HepG2 (cell line): ENCODE results near the gene SERTAD1. TPM values are rescaled to one million over a fixed set of nuclear protein-coding genes. Genes with fewer than 3 reads are reported as not detected.

Source experiments
- ARID2 ChIP-seq: sonication (generic); formaldehyde crosslinking; IDR thresholded peaks from 2 replicates; pipeline ENCODE4 v1.8.1; 2022; ENCODE audit warnings: mild to moderate bottlenecking, missing genetic modification reagents, borderline replicate concordance
- BHLHE40 ChIP-seq: IDR thresholded peaks from 2 replicates; pipeline ENCODE4 v1.6.1; 2011; ENCODE audit warnings: low read length, improper control_type of control experiment
- HMGXB3 ChIP-seq: sonication (generic); formaldehyde crosslinking; IDR thresholded peaks from 2 replicates; pipeline ENCODE4 v1.4.0; 2020; ENCODE audit warnings: missing genetic modification reagents, borderline replicate concordance
- MIER3 ChIP-seq: IDR thresholded peaks from 2 replicates; pipeline ENCODE4 v1.6.1; 2016; ENCODE audit warnings: missing compliant biosample characterization, borderline replicate concordance
- NR1H2 ChIP-seq: sonication (generic); formaldehyde crosslinking; IDR thresholded peaks from 2 replicates; pipeline ENCODE4 v1.8.1; 2022; ENCODE audit warnings: low read depth, missing genetic modification reagents, borderline replicate concordance
- RFX1 ChIP-seq: fragments of 450-650 bp; IDR thresholded peaks from 2 replicates; pipeline ENCODE4 v1.6.1; 2017
- RORA ChIP-seq: sonication (generic); formaldehyde crosslinking; IDR thresholded peaks from 2 replicates; pipeline ENCODE4 v1.5.0; 2020; ENCODE audit warnings: mild to moderate bottlenecking, missing genetic modification reagents, moderate library complexity
- SIN3A ChIP-seq: IDR thresholded peaks from 2 replicates; pipeline ENCODE4 v1.6.1; 2011; ENCODE audit warnings: low read depth, mild to moderate bottlenecking, control low read depth, low read length, borderline replicate concordance
- SOX6 ChIP-seq, 2 experiments: fragments of 450-650 bp in 1 of 2; sonication (generic) in 1 of 2; formaldehyde crosslinking in 1 of 2; IDR thresholded peaks; 2 replicates each; pipeline versions ENCODE4 v1.4.0 to v1.6.1; 2017 to 2020; ENCODE audit warnings: antibody characterized with exemption in 1 of 2, mild to moderate bottlenecking in 1 of 2, missing genetic modification reagents in 1 of 2
- ZNF562 ChIP-seq: sonication (generic); formaldehyde crosslinking; IDR thresholded peaks from 2 replicates; pipeline ENCODE4 v1.8.0; 2022; ENCODE audit warnings: missing genetic modification reagents, borderline replicate concordance
- polyA plus RNA-seq, 8 experiments: library from polyadenylated mRNA; depleted of rRNA in 3 of 8; stranded (reverse) in 7 of 8; unstranded in 1 of 8; fragments of >200 nt; fragmentation: Illumina TruSeq in 4 of 8; extraction: Trizol in 4 of 8; gene quantifications; 2 replicates each; pipeline versions ENCODE4 v1.2.1 to v1.2.3, GENCODE V29; 2011 to 2016; ENCODE audit warnings: low read depth in 4 of 8, missing spikeins in 1 of 8, mixed read lengths in 1 of 8; ENCODE audit not compliant: insufficient read depth in 1 of 8
- total RNA-seq, 5 experiments: library from RNA; depleted of rRNA; stranded (reverse); fragments of >200 nt; fragmentation: Illumina TruSeq; extraction: Trizol; gene quantifications; 2 replicates each; pipeline ENCODE4 v1.2.3, GENCODE V29; 2016; ENCODE audit warnings: low read depth in 1 of 5

Gene SERTAD1
- total and polyA plus RNA-seq, 2 of the 13 experiments (the other 11 are each of a cell fraction or from before 2014, with no cell fraction given), result 4.3 to 4.5 TPM

- 0 out of 2 replicates have a peak, but pooled peaks have one; percentile 0 for TF ChIP-seq MIER3
- TF ChIP-seq RORA (CRISPR knock-in tag), result no peak
- no peak for TF ChIP-seq RFX1
- 0 out of 2 replicates have a peak, but pooled peaks have one; percentile 22 for TF ChIP-seq SIN3A
- TF ChIP-seq ZNF562 (CRISPR knock-in tag), result no peak
- no peak for TF ChIP-seq HMGXB3
- no peak for TF ChIP-seq NR1H2 (CRISPR knock-in tag)
- no peak for TF ChIP-seq BHLHE40
- TF ChIP-seq SOX6 (IDR thresholded peaks at IDR 0.05), result no peak
- TF ChIP-seq SOX6 (CRISPR knock-in tag; IDR thresholded peaks at IDR 0.05), result no peak
- TF ChIP-seq ARID2 (CRISPR knock-in tag), result no peak
These were observed 5.4 kb downstream of the SERTAD1 start (continued) for GRCh38 chr19:40420451-40420765.
